ENCODE measurements around the gene MED14. TPM values are rescaled to one million over a fixed set of nuclear protein-coding genes. Genes with fewer than 3 reads are reported as not detected.

MED14 gene
- total RNA-seq, 1 donor from 2014 or later, result 46.2 TPM

GRCh38 chrX:40651620-40652223, 83.6 kb downstream of the MED14 start:
- peak; percentile 91 for TF ChIP-seq CTCF (conservative IDR thresholded peaks at IDR 0.05)
- DNase-seq (ENCODE audit: extremely low spot score, unreplicated experiment), result no peak
- no peaks in the 10 kb centered on the region for H3K9me3 Mint-ChIP-seq
- H3K4me3 Mint-ChIP-seq, result no peak overlapping the region
- no peaks in the 10 kb centered on the region for H3K27me3 Mint-ChIP-seq
- H3K27ac Mint-ChIP-seq, result no peak overlapping the region
- H3K4me1 Mint-ChIP-seq (ENCODE audit: unreplicated experiment), result peaks cover 1% of the 10 kb centered on the region
- H3K36me3 Mint-ChIP-seq, result no peaks in the 10 kb centered on the region

- Mint-ChIP-seq H3K4me3 (peak within 1 kb of the TSS; percentile 95), H3K36me3 (peaks cover 4% of the 10 kb centered on the region), H3K4me1 (ENCODE audit: unreplicated experiment) (peaks cover 16% of the 10 kb centered on the region), H3K27me3 (no peaks in the 10 kb centered on the region), H3K27ac (peak within 1 kb of the TSS; percentile 96), H3K9me3 (no peaks in the 10 kb centered on the region)
- TF ChIP-seq CTCF (conservative IDR thresholded peaks at IDR 0.05), result no peak
- peak; percentile 89 for DNase-seq (ENCODE audit: extremely low spot score, unreplicated experiment)
Observed at GRCh38 chrX:40647307-40648197, 87.8 kb downstream of the MED14 start, which contains the start of gene CXorf38. CXorf38 (minus strand) TSS chrX:40647561; CDS start chrX:40647520, 41 bp downstream.

- Mint-ChIP-seq H3K4me3 (peak overlapping the region; percentile 95), H3K27ac (peak overlapping the region; percentile 92), H3K4me1 (ENCODE audit: unreplicated experiment) (peaks cover 16% of the 10 kb centered on the region), H3K36me3 (peaks cover 7% of the 10 kb centered on the region), H3K9me3 (no peaks in the 10 kb centered on the region), H3K27me3 (no peaks in the 10 kb centered on the region)
- DNase-seq (ENCODE audit: extremely low spot score, unreplicated experiment), result no peak
- no peak for TF ChIP-seq CTCF (conservative IDR thresholded peaks at IDR 0.05)
Observed at GRCh38 chrX:40646489-40647306, 88.6 kb downstream of the MED14 start.

GRCh38 chrX:40644821-40645358, 90.5 kb downstream of the MED14 start:
- H3K36me3 Mint-ChIP-seq, result peaks cover 8% of the 10 kb centered on the region
- H3K4me3 Mint-ChIP-seq, result peak overlapping the region; percentile 84
- peaks cover 16% of the 10 kb centered on the region for H3K4me1 Mint-ChIP-seq (ENCODE audit: unreplicated experiment)
- TF ChIP-seq CTCF (conservative IDR thresholded peaks at IDR 0.05), result no peak
- DNase-seq (ENCODE audit: extremely low spot score, unreplicated experiment), result no peak
- H3K27me3 Mint-ChIP-seq, result no peaks in the 10 kb centered on the region
- H3K27ac Mint-ChIP-seq, result peak overlapping the region; percentile 83
- no peaks in the 10 kb centered on the region for H3K9me3 Mint-ChIP-seq

GRCh38 chrX:40644176-40644575, 91.2 kb downstream of the MED14 start:
- Mint-ChIP-seq H3K9me3 (no peaks in the 10 kb centered on the region), H3K36me3 (peaks cover 8% of the 10 kb centered on the region), H3K27ac (peak overlapping the region; percentile 6), H3K4me3 (peak overlapping the region; percentile 48), H3K27me3 (no peaks in the 10 kb centered on the region), H3K4me1 (ENCODE audit: unreplicated experiment) (peaks cover 16% of the 10 kb centered on the region)
- DNase-seq (ENCODE audit: extremely low spot score, unreplicated experiment), result no peak
- TF ChIP-seq CTCF (conservative IDR thresholded peaks at IDR 0.05), result no peak

All from type B pancreatic cell (in vitro differentiated cells).